ENCODE measurements around the gene RPL27.

The RPL27 gene

GRCh38 chr17:42982266-42982665 lies 16.0 kb upstream of the RPL27 start:
- peaks cover 39% of the 10 kb centered on the region for H3K79me2 ChIP-seq (ENCODE audit: insufficient read depth, low read length)
- no peak overlapping the region for H2AFZ ChIP-seq (ENCODE audit: low read depth, low read length)
- no peak for TF ChIP-seq EZH2 (IDR thresholded peaks at IDR 0.05; ENCODE audit: borderline replicate concordance, low read depth, low read length, severe bottlenecking)
- TF ChIP-seq CTCF (IDR thresholded peaks at IDR 0.05; ENCODE audit: borderline replicate concordance, extremely low read depth, low read length, poor library complexity, severe bottlenecking): no peak
- DNase-seq (no peak), ATAC-seq (ENCODE audit: insufficient read depth, low read depth) (no peak)
- peaks cover 6% of the 10 kb centered on the region for H4K20me1 ChIP-seq (ENCODE audit: insufficient read depth, low read length)
- peaks cover 10% of the 10 kb centered on the region for H3K9me3 ChIP-seq (ENCODE audit: insufficient read depth, low read length, severe bottlenecking)
- H3K4me1 ChIP-seq (ENCODE audit: insufficient read depth, low read length): peaks cover 24% of the 10 kb centered on the region
- peaks cover 44% of the 10 kb centered on the region for H3K36me3 ChIP-seq (ENCODE audit: insufficient read depth, low read length)
- no peaks in the 10 kb centered on the region for H3K27me3 ChIP-seq (ENCODE audit: insufficient read depth, low read length, poor library complexity)
- H3K27ac ChIP-seq (ENCODE audit: low read length): no peak overlapping the region
- H3K4me2 ChIP-seq (ENCODE audit: insufficient read depth, low read length): peak overlapping the region; percentile 99
- H3K9ac ChIP-seq (ENCODE audit: low read depth, low read length): no peak overlapping the region
- H3K4me3 ChIP-seq (ENCODE audit: low read depth in 1 of 2, low read length in 2 of 2): peak overlapping the region in 1 of 2 experiments; percentile 81; a peak in 2 of 4 replicates

GRCh38 chr17:42985225-42985624 lies 13.0 kb upstream of the RPL27 start:
- H3K9me3 ChIP-seq (ENCODE audit: insufficient read depth, low read length, severe bottlenecking): no peaks in the 10 kb centered on the region
- peaks cover 6% of the 10 kb centered on the region for H4K20me1 ChIP-seq (ENCODE audit: insufficient read depth, low read length)
- DNase-seq: no peak
- TF ChIP-seq CTCF (IDR thresholded peaks at IDR 0.05; ENCODE audit: borderline replicate concordance, extremely low read depth, low read length, poor library complexity, severe bottlenecking) (no peak), EZH2 (IDR thresholded peaks at IDR 0.05; ENCODE audit: borderline replicate concordance, low read depth, low read length, severe bottlenecking) (no peak)
- no peak overlapping the region for H3K9ac ChIP-seq (ENCODE audit: low read depth, low read length)
- peaks cover 37% of the 10 kb centered on the region for H3K79me2 ChIP-seq (ENCODE audit: insufficient read depth, low read length)
- H3K27me3 ChIP-seq (ENCODE audit: insufficient read depth, low read length, poor library complexity): no peaks in the 10 kb centered on the region
- peaks cover 18% of the 10 kb centered on the region for H3K4me1 ChIP-seq (ENCODE audit: insufficient read depth, low read length)
- no peak overlapping the region for H3K4me2 ChIP-seq (ENCODE audit: insufficient read depth, low read length)
- H3K27ac ChIP-seq (ENCODE audit: low read length): no peak overlapping the region
- H3K4me3 ChIP-seq (ENCODE audit: low read depth in 1 of 2, low read length in 2 of 2): no peak overlapping the region
- no peak for ATAC-seq (ENCODE audit: insufficient read depth, low read depth)
- peaks cover 73% of the 10 kb centered on the region for H3K36me3 ChIP-seq (ENCODE audit: insufficient read depth, low read length)
- H2AFZ ChIP-seq (ENCODE audit: low read depth, low read length): no peak overlapping the region

- no peak overlapping the region for H3K4me2 ChIP-seq (ENCODE audit: insufficient read depth, low read length)
- TF ChIP-seq EZH2 (IDR thresholded peaks at IDR 0.05; ENCODE audit: borderline replicate concordance, low read depth, low read length, severe bottlenecking): no peak
- TF ChIP-seq CTCF (IDR thresholded peaks at IDR 0.05; ENCODE audit: borderline replicate concordance, extremely low read depth, low read length, poor library complexity, severe bottlenecking): no peak
- H3K4me1 ChIP-seq (ENCODE audit: insufficient read depth, low read length): no peaks in the 10 kb centered on the region
- peaks cover 83% of the 10 kb centered on the region for H3K36me3 ChIP-seq (ENCODE audit: insufficient read depth, low read length)
- no peak for DNase-seq
- no peak overlapping the region for H3K4me3 ChIP-seq (ENCODE audit: low read depth in 1 of 2, low read length in 2 of 2)
- ATAC-seq (ENCODE audit: insufficient read depth, low read depth): no peak
- no peak overlapping the region for H3K9ac ChIP-seq (ENCODE audit: low read depth, low read length)
- H2AFZ ChIP-seq (ENCODE audit: low read depth, low read length): no peak overlapping the region
- H3K9me3 ChIP-seq (ENCODE audit: insufficient read depth, low read length, severe bottlenecking): no peaks in the 10 kb centered on the region
- no peaks in the 10 kb centered on the region; the same call in 1 of the 2 replicates for H4K20me1 ChIP-seq (ENCODE audit: insufficient read depth, low read length)
- H3K27ac ChIP-seq (ENCODE audit: low read length): no peak overlapping the region
- H3K79me2 ChIP-seq (ENCODE audit: insufficient read depth, low read length): 0 out of 2 replicates have a peak, but pooled peaks cover 4% of the 10 kb centered on the region
- H3K27me3 ChIP-seq (ENCODE audit: insufficient read depth, low read length, poor library complexity): no peaks in the 10 kb centered on the region
Observed at GRCh38 chr17:42989141-42989540, 9.1 kb upstream of the RPL27 start.
